ENCODE data around the gene UQCR10.

- no peak for TF ChIP-seq CTCF (IDR thresholded peaks at IDR 0.05 in 4 of 5, conservative IDR thresholded peaks at IDR 0.05 in 1 of 5)
- no peak for TF ChIP-seq POLR2A (IDR thresholded peaks at IDR 0.05)
Measured at GRCh38 chr22:29773233-29773632, 6.1 kb downstream of the UQCR10 start.

All from gastrocnemius medialis (tissue), 4 donors.